Mesenchymal stem cell (in vitro differentiated cells and primary cell): Measurements from ENCODE around the gene C2orf68.

Source experiments
- DNase-seq: peaks from one replicate; pipeline ENCODE4 v3.0.0-alpha.2; 2013
- H2AFZ ChIP-seq: one replicate; pipeline ENCODE4 v1.6.1; 2013; ENCODE audit warnings: low read depth, mild to moderate bottlenecking, control low read depth, inconsistent platforms, low read length, moderate library complexity
- H2AK5ac ChIP-seq: 2 replicates; pipeline ENCODE4 v1.6.1; 2013; ENCODE audit warnings: low read length, moderate library complexity, mild to moderate bottlenecking, inconsistent platforms; ENCODE audit not compliant: severe bottlenecking
- H2BK120ac ChIP-seq: one replicate; pipeline ENCODE4 v1.6.1; 2013; ENCODE audit warnings: low read depth, mild to moderate bottlenecking, inconsistent platforms, low read length, moderate library complexity
- H2BK12ac ChIP-seq, 2 experiments: one replicate each; pipeline ENCODE4 v1.6.1; 2013; ENCODE audit warnings: inconsistent platforms in 2 of 2, low read length in 2 of 2, mild to moderate bottlenecking in 2 of 2, moderate library complexity in 2 of 2, control low read depth in 1 of 2
- H2BK15ac ChIP-seq: one replicate; pipeline ENCODE4 v1.6.1; 2013; ENCODE audit warnings: mild to moderate bottlenecking, low read depth, inconsistent platforms; ENCODE audit not compliant: poor library complexity, severe bottlenecking
- H2BK5ac ChIP-seq: 2 replicates; pipeline ENCODE4 v1.6.1; 2013; ENCODE audit warnings: low read depth, mild to moderate bottlenecking, low read length, control low read depth, inconsistent platforms; ENCODE audit not compliant: poor library complexity, severe bottlenecking
- H3K14ac ChIP-seq, 2 experiments: one replicate each; pipeline ENCODE4 v1.6.1; 2013; ENCODE audit warnings: inconsistent platforms in 2 of 2, low read length in 2 of 2, control low read depth in 1 of 2, mild to moderate bottlenecking in 1 of 2, moderate library complexity in 1 of 2
- H3K18ac ChIP-seq, 2 experiments: one replicate each; pipeline ENCODE4 v1.6.1; 2013; ENCODE audit warnings: inconsistent platforms in 2 of 2, low read length in 2 of 2, control low read depth in 1 of 2, low read depth in 1 of 2, mild to moderate bottlenecking in 1 of 2
- H3K23ac ChIP-seq, 2 experiments: one replicate each; pipeline ENCODE4 v1.6.1; 2013; ENCODE audit warnings: inconsistent platforms in 2 of 2, low read length in 2 of 2, mild to moderate bottlenecking in 2 of 2, moderate library complexity in 2 of 2, control low read depth in 1 of 2
- H3K27ac ChIP-seq: 2 replicates; pipeline ENCODE4 v1.5.1; 2013; ENCODE audit warnings: mild to moderate bottlenecking, moderate library complexity, low read length, control low read depth, inconsistent platforms; ENCODE audit not compliant: poor library complexity, severe bottlenecking
- H3K27me3 ChIP-seq, 2 experiments: 2 replicates each; pipeline versions ENCODE4 v1.6.1 to v1.7.0; 2013; ENCODE audit warnings: low read length in 2 of 2, mild to moderate bottlenecking in 2 of 2, moderate library complexity in 2 of 2, control low read depth in 1 of 2, inconsistent platforms in 1 of 2; ENCODE audit not compliant: control insufficient read depth in 1 of 2, insufficient read depth in 1 of 2
- H3K36me3 ChIP-seq, 2 experiments: 2 replicates each; pipeline versions ENCODE4 v1.6.1 to v1.7.0; 2013; ENCODE audit warnings: low read length in 2 of 2, control low read depth in 1 of 2, inconsistent platforms in 1 of 2, low read depth in 1 of 2, mild to moderate bottlenecking in 1 of 2; ENCODE audit not compliant: insufficient read depth in 2 of 2, control insufficient read depth in 1 of 2
- H3K4ac ChIP-seq, 2 experiments: one replicate each; pipeline ENCODE4 v1.6.1; 2013; ENCODE audit warnings: inconsistent platforms in 2 of 2, low read length in 2 of 2, mild to moderate bottlenecking in 2 of 2, moderate library complexity in 2 of 2, control low read depth in 1 of 2, low read depth in 1 of 2
- H3K4me1 ChIP-seq: 2 replicates; pipeline ENCODE4 v1.6.1; 2013; ENCODE audit warnings: low read depth, low read length, control low read depth; ENCODE audit not compliant: control insufficient read depth, insufficient read depth
- H3K4me2 ChIP-seq: 2 replicates; pipeline ENCODE4 v1.6.1; 2013; ENCODE audit warnings: low read length, mild to moderate bottlenecking, inconsistent platforms; ENCODE audit not compliant: poor library complexity, severe bottlenecking
- H3K4me3 ChIP-seq, 2 experiments: 2 replicates each; pipeline versions ENCODE4 v1.5.1 to v1.7.0; 2013; ENCODE audit warnings: low read length in 2 of 2, mild to moderate bottlenecking in 2 of 2, control low read depth in 1 of 2, low read depth in 1 of 2; ENCODE audit not compliant: insufficient read depth in 1 of 2
- H3K79me1 ChIP-seq: replicated peaks from 2 replicates; pipeline ENCODE4 v1.6.1; 2013; ENCODE audit warnings: mild to moderate bottlenecking, control low read depth, low read length, inconsistent platforms; ENCODE audit not compliant: poor library complexity, severe bottlenecking
- H3K9ac ChIP-seq: 2 replicates; pipeline ENCODE4 v1.7.0; 2013; ENCODE audit warnings: mild to moderate bottlenecking, low read length, moderate library complexity
- H3K9me3 ChIP-seq: 2 replicates; pipeline ENCODE4 v1.7.0; 2013; ENCODE audit warnings: mild to moderate bottlenecking, low read length; ENCODE audit not compliant: control insufficient read depth
- H4K8ac ChIP-seq: one replicate; pipeline ENCODE4 v1.6.1; 2013; ENCODE audit warnings: inconsistent platforms, mild to moderate bottlenecking, low read length, moderate library complexity
- H4K91ac ChIP-seq: one replicate; pipeline ENCODE4 v1.6.1; 2013; ENCODE audit warnings: mild to moderate bottlenecking, low read length, inconsistent platforms
- WGBS: methylation state at CpG from one replicate; pipeline ENCODE4 v1.1.7; 2013; ENCODE audit warnings: mixed read lengths; 5-methylcytosine and 5-hydroxymethylcytosine counted together

C2orf68 gene

GRCh38 chr2:85583667-85584353 lies 28.1 kb downstream of the C2orf68 start:
- Histone ChIP-seq H3K27me3 (no peaks in the 10 kb centered on the region), H2BK12ac (peak overlapping the region in 1 of 2 experiments; percentile 45), H3K18ac (peak overlapping the region; percentile 19 to 46), H3K36me3 (peaks cover 0 to 20% of the 10 kb centered on the region in 2 experiments), H3K9me3 (no peaks in the 10 kb centered on the region), H4K8ac (peak overlapping the region; percentile 19), H3K9ac (peak overlapping the region; percentile 85), H3K23ac (no peak overlapping the region), H3K4me2 (no peak overlapping the region), H2AK5ac (no peak overlapping the region), H2BK15ac (no peak overlapping the region), H3K4me1 (peaks cover 30% of the 10 kb centered on the region), H2BK120ac (peak overlapping the region; percentile 87), H3K14ac (no peak overlapping the region), H3K27ac (no peak overlapping the region), H2BK5ac (no peak overlapping the region), H2AFZ (no peak overlapping the region), H3K4ac (no peak overlapping the region), H4K91ac (no peak overlapping the region), H3K4me3 (peak overlapping the region in 1 of 2 experiments; percentile 84), H3K79me1 (peaks cover 6% of the 10 kb centered on the region)
- WGBS: 76% methylated on average over 16 of the region's 16 CpGs
- no peak for DNase-seq

- no peak overlapping the region for H3K18ac ChIP-seq
- H3K27ac ChIP-seq: no peak overlapping the region
- DNase-seq: no peak
- H4K91ac ChIP-seq: no peak overlapping the region
- no peak overlapping the region for H2BK12ac ChIP-seq
- H2BK15ac ChIP-seq: peak overlapping the region; percentile 32
- no peak overlapping the region for H2AFZ ChIP-seq
- no peak overlapping the region for H2AK5ac ChIP-seq
- WGBS: 100% methylated on average over 1 of the region's 1 CpG
- no peak overlapping the region for H4K8ac ChIP-seq
- H3K4me1 ChIP-seq: peaks cover 26% of the 10 kb centered on the region
- H3K79me1 ChIP-seq: peaks cover 6% of the 10 kb centered on the region
- peaks cover 0 to 20% of the 10 kb centered on the region in 2 experiments for H3K36me3 ChIP-seq
- no peak overlapping the region for H3K9ac ChIP-seq
- H2BK5ac ChIP-seq: no peak overlapping the region
- H3K23ac ChIP-seq: no peak overlapping the region
- H3K14ac ChIP-seq: peak overlapping the region in 1 of 2 experiments; percentile 19
- H2BK120ac ChIP-seq: no peak overlapping the region
- H3K4me2 ChIP-seq: no peak overlapping the region
- H3K4me3 ChIP-seq: no peak overlapping the region
- H3K27me3 ChIP-seq: no peaks in the 10 kb centered on the region
- no peak overlapping the region for H3K4ac ChIP-seq
- no peaks in the 10 kb centered on the region for H3K9me3 ChIP-seq
Measured at GRCh38 chr2:85582492-85582891, 29.4 kb downstream of the C2orf68 start.

DNA sequence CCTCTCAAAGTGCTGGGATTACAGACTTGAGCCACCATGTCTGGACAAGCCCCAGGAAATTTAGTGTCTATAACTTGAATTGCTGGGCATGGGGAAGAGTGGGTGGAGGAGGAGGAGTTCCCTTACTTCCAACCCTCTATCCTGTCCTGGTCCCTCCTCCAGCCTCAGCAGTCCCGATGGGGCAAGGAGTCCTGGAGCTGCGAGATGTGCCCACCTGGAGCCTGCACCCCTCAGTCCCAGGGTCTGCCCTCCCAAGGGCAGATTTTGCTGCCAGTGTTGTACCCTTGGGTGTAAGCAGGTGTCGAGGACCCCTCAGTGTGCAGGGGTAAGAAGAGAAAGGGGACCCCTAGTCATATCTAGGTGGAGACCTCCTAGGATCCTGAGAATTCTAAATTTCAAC lies 31.7 kb downstream of the C2orf68 start:
- no peak overlapping the region for H3K18ac ChIP-seq
- H2BK15ac ChIP-seq: no peak overlapping the region
- no peaks in the 10 kb centered on the region for H3K9me3 ChIP-seq
- H3K4me2 ChIP-seq: no peak overlapping the region
- H3K36me3 ChIP-seq: peaks cover 0 to 20% of the 10 kb centered on the region in 2 experiments
- WGBS: 84% methylated on average over 2 of the region's 3 CpGs
- H4K91ac ChIP-seq: no peak overlapping the region
- no peak overlapping the region for H3K27ac ChIP-seq
- no peaks in the 10 kb centered on the region for H3K27me3 ChIP-seq
- no peak overlapping the region for H2BK120ac ChIP-seq
- peaks cover 25% of the 10 kb centered on the region for H3K4me1 ChIP-seq
- no peak overlapping the region for H2BK12ac ChIP-seq
- no peak overlapping the region for H3K23ac ChIP-seq
- H4K8ac ChIP-seq: no peak overlapping the region
- H3K4ac ChIP-seq: no peak overlapping the region
- no peak overlapping the region for H3K14ac ChIP-seq
- H3K79me1 ChIP-seq: peaks cover 6% of the 10 kb centered on the region
- no peak overlapping the region for H3K4me3 ChIP-seq
- DNase-seq: no peak
- H3K9ac ChIP-seq: no peak overlapping the region
- no peak overlapping the region for H2BK5ac ChIP-seq
- no peak overlapping the region for H2AFZ ChIP-seq
- H2AK5ac ChIP-seq: no peak overlapping the region

- no peak overlapping the region for H3K4me3 ChIP-seq
- H4K91ac ChIP-seq: no peak overlapping the region
- peak overlapping the region in 1 of 2 experiments; percentile 9 for H3K4ac ChIP-seq
- peak overlapping the region in 1 of 2 experiments; percentile 25 for H3K23ac ChIP-seq
- no peaks in the 10 kb centered on the region for H3K27me3 ChIP-seq
- H3K79me1 ChIP-seq: peaks cover 6% of the 10 kb centered on the region
- no peak overlapping the region for H3K14ac ChIP-seq
- peak; percentile 18 for DNase-seq
- no peak overlapping the region for H2BK5ac ChIP-seq
- H2BK12ac ChIP-seq: peak overlapping the region in 1 of 2 experiments; percentile 15
- no peak overlapping the region for H2BK15ac ChIP-seq
- peak overlapping the region; percentile 80 for H2BK120ac ChIP-seq
- peak overlapping the region; percentile 22 for H2AK5ac ChIP-seq
- no peaks in the 10 kb centered on the region for H3K9me3 ChIP-seq
- peak overlapping the region; percentile 67 for H4K8ac ChIP-seq
- peaks cover 0 to 17% of the 10 kb centered on the region in 2 experiments for H3K36me3 ChIP-seq
- peak overlapping the region in 1 of 2 experiments; percentile 57 for H3K18ac ChIP-seq
- 50% methylated on average over 5 of the region's 6 CpGs for WGBS
- peak overlapping the region; percentile 50 for H3K4me2 ChIP-seq
- peak overlapping the region; percentile 43 for H3K9ac ChIP-seq
- peaks cover 16% of the 10 kb centered on the region for H3K4me1 ChIP-seq
- no peak overlapping the region for H2AFZ ChIP-seq
- peak overlapping the region; percentile 51 for H3K27ac ChIP-seq
Measured at GRCh38 chr2:85579266-85579935, 32.5 kb downstream of the C2orf68 start.
